GM12875 (cell line): ENCODE results near the gene TPRG1.

Experiments used
- H3K4me3 ChIP-seq: one replicate; pipeline ENCODE4 v1.5.1; 2011; ENCODE audit warnings: low read depth, low read length, control low read depth
- TF ChIP-seq, protein P1 (sequence below): IDR thresholded peaks from 2 replicates; pipeline ENCODE4 v1.5.1; 2011; ENCODE audit warnings: low read depth, mild to moderate bottlenecking, control low read depth, inconsistent platforms, low read length, moderate library complexity, borderline replicate concordance; ENCODE audit not compliant: insufficient read depth

The TPRG1 gene

DNA sequence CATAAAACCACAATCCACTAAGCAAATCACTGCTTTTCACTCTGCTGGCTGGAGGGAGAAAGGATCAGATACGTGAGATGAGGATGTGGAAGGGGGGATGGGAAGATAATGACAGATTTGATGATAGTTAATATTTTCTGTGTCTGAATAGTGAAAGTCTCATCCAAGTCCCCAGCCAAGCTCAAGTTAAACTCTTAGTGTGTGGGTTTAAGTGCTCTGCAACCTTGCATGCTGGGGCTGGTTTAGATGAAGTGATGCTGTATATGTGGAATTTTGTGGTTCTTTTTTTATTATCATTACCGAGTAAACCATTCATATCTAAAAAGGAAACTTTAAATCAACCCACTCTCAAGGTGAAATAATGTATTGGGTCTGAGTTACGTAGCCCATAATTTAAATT, 111.0 kb downstream of the TPRG1 start:
- H3K4me3 ChIP-seq, result no peak overlapping the region
- TF ChIP-seq, protein P1, sequence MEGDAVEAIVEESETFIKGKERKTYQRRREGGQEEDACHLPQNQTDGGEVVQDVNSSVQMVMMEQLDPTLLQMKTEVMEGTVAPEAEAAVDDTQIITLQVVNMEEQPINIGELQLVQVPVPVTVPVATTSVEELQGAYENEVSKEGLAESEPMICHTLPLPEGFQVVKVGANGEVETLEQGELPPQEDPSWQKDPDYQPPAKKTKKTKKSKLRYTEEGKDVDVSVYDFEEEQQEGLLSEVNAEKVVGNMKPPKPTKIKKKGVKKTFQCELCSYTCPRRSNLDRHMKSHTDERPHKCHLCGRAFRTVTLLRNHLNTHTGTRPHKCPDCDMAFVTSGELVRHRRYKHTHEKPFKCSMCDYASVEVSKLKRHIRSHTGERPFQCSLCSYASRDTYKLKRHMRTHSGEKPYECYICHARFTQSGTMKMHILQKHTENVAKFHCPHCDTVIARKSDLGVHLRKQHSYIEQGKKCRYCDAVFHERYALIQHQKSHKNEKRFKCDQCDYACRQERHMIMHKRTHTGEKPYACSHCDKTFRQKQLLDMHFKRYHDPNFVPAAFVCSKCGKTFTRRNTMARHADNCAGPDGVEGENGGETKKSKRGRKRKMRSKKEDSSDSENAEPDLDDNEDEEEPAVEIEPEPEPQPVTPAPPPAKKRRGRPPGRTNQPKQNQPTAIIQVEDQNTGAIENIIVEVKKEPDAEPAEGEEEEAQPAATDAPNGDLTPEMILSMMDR, result no peak

DNA sequence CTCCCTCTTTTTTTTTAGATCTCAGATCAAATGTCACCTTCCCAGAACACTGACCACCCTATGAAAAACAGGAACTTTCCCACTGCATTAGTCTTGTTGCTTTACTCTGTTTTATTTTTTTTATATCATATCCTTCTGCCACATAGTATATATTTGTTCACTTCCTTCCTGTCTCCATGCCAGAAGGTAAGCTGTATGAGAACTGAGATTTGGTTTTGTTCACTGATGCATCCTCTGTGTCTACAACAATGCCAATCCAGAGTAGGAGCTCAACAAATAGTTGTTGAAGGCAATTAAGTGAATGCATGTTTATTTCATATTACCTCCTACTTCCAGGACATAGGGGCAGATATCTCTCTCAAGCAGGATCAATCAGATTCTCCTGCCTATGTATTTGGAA, 114.4 kb downstream of the TPRG1 start:
- TF ChIP-seq, protein P1, result no peak
- H3K4me3 ChIP-seq, result no peak overlapping the region

DNA sequence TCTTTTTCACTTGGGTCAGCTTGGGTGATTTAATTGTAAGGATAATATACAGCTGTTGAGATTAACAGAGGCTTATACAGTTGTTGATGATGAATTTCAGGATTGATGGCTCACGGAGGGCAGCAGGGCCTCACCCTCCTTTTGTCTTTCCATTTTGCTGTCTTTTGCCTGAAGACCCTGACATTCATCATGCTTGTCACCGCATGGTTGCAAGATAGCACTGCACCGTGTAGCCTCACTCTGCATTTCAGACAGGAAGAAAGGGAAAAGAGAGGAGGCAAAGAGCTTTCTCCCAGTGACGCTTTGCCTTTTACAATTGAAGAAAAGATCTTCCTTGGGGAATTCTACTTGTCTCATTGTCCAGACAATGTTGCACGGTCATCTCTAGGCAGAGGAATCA, 115.1 kb downstream of the TPRG1 start:
- no peak overlapping the region for H3K4me3 ChIP-seq
- TF ChIP-seq, protein P1, result no peak

DNA sequence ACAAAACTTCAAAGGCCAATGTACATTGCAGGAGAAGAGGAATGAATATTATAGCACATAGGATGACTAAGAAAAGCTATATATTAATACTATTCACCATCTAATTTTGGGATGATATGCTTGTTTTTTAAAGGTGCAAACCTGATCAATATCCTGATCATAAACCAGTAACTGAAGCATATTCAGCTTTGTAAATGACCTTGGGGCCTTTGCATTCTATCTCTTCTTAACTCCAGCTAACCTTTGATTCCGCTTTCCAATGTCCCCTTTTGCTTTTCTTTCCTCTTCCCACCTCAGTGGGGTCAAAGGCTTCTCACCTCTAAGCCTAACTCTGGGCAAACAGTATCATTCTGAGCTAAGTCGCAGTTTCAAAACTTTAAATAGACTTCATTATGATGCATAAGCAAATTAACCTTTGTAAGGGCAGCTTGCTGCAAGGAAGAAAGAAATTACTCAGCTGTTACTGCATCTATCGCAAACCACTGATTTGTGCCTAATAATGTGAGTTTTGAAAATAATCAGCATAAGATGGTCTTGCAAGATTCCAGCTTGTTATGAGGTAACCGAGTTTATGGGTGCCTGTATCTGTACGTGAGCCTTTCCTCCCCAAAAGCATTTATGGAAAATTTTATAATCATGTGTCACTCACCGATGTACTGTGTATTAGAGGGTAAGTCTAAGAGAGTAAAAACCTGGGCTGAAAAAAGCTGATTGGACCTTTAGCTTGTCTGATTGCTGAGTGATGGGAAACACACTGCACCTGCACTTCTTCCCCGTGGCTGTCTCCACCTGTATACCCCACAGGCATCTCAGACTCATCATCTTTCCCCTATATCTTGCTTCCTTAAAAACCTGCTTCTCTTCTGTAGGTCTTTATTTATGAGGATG, 116.8 kb downstream of the TPRG1 start:
- TF ChIP-seq, protein P1, result no peak
- no peak overlapping the region for H3K4me3 ChIP-seq

DNA sequence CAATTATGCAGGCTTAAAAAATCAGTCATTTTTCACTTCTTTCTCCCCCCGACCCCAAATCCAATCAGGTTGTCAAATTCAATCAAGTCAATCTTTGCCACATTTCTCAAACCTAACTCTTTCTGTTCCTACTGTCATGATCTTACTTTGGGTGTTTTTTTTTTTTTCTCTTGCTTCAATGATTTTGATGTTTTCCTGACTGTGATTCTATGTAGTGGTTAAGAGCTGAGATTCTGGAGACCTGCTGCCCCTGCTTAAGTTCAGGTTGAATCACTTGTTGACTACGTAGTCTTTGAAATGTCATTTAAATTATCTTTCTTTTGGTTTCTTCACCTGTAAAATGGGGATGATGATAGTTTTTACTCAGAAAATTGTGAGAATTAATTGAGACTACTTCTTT, 117.5 kb downstream of the TPRG1 start:
- no peak overlapping the region for H3K4me3 ChIP-seq
- TF ChIP-seq, protein P1, result no peak

DNA sequence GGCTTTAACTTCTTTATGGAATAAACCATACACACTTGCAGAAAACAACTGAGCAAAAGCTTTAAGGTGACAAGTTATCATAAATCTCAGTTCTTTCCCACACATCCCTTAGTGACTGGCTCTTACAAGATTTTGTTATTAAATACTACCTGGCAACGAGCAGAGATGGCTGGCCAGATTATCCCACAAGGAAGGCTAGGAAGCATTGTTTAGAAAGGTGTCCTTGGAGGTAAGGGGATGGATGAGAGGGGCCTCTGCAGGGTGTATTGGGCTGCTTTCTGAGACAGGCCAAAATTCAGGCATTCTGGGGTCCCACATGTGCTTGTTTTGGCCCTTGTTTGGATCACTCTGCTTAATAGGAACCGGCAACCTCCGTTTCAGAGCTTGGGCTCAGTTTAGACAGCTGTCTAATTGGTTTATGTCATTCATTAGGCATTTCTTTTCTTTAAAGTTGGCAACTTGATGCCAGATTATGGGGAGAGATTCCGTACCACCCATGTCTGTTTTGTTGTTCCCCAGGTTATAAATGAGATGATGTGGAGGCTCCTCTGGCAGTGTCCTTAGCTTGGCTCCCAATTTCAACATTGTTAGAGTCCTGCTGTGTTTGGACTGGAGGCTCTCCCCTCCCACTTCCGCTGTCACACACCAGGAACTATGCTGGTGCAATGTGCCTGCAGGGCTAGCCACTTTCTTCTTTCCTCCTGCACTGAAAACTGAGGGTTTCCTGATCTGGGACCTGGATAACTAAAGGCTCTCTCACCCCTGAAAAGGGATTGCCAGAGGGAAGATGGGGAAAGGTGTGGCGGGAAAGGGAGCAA, 121.1 kb downstream of the TPRG1 start:
- no peak overlapping the region for H3K4me3 ChIP-seq
- TF ChIP-seq, protein P1, result no peak
